Epithelial cell of esophagus (primary cell): ENCODE measurements around the gene ANAPC10.

Experiments used
- DNase-seq: peaks from one replicate; pipeline ENCODE4 v3.0.0; 2010; ENCODE audit warnings: low read depth
- H3K4me3 ChIP-seq: 2 replicates; pipeline ENCODE4 v1.5.1; 2011; ENCODE audit warnings: mild to moderate bottlenecking, low read length, control low read depth
- CTCF ChIP-seq: IDR thresholded peaks from 2 replicates; pipeline ENCODE4 v1.5.1; 2011; ENCODE audit warnings: low read depth, mild to moderate bottlenecking, low read length, control low read depth, inconsistent platforms; ENCODE audit not compliant: insufficient read depth; ENCODE audit errors: missing control alignments

Gene ANAPC10

GRCh38 chr4:145044341-145044740 is 53.7 kb downstream of the ANAPC10 start:
- H3K4me3 ChIP-seq: no peak overlapping the region
- TF ChIP-seq CTCF: no peak
- peak; percentile 9 for DNase-seq

GRCh38 chr4:145043306-145043705 is 54.7 kb downstream of the ANAPC10 start:
- no peak for DNase-seq
- no peak for TF ChIP-seq CTCF
- H3K4me3 ChIP-seq: no peak overlapping the region

GRCh38 chr4:145042601-145043285 is 55.3 kb downstream of the ANAPC10 start:
- no peak overlapping the region for H3K4me3 ChIP-seq
- DNase-seq: no peak
- TF ChIP-seq CTCF: no peak

GRCh38 chr4:145041378-145041777 is 56.6 kb downstream of the ANAPC10 start:
- DNase-seq: no peak
- no peak overlapping the region for H3K4me3 ChIP-seq
- TF ChIP-seq CTCF: no peak

GRCh38 chr4:145035494-145036136 is 62.4 kb downstream of the ANAPC10 start:
- H3K4me3 ChIP-seq: no peak overlapping the region
- DNase-seq: no peak
- no peak for TF ChIP-seq CTCF

- peak; percentile 85 for DNase-seq
- H3K4me3 ChIP-seq: no peak overlapping the region
- no peak for TF ChIP-seq CTCF
Measured at GRCh38 chr4:145034727-145035211, 63.2 kb downstream of the ANAPC10 start.

GRCh38 chr4:145019346-145019745 is 78.7 kb downstream of the ANAPC10 start:
- DNase-seq: no peak
- no peak for TF ChIP-seq CTCF
- H3K4me3 ChIP-seq: no peak overlapping the region
